PC-9 (cell line): ENCODE measurements around the gene MTHFSD. TPM values are rescaled to one million over a fixed set of nuclear protein-coding genes. Genes with fewer than 3 reads are reported as not detected.

ENCODE experiments used
- BruUV-seq: library from RNA; stranded (reverse); fragments of 400-500 nt; replicated peaks from 2 replicates; lab custom pipeline; 2021; lab: Mats Ljungman, UMichigan
- CTCF ChIA-PET: fragments of 300-600 bp; sonication (Branson Sonifier 250); formaldehyde crosslinking; loops from one replicate; lab custom pipeline; 2022; ENCODE audit warnings: antibody characterized with exemption; lab: Charles Lee
- POLR2A ChIA-PET: fragments of 300-600 bp; sonication (Branson Sonifier 250); formaldehyde crosslinking; loops from one replicate; lab custom pipeline; 2022; ENCODE audit warnings: antibody characterized with exemption; ENCODE audit not compliant: unreplicated experiment; lab: Charles Lee
- DNase-seq, 2 experiments: peaks; one replicate each; pipeline versions ENCODE4 v3.0.0 to v3.0.0-alpha.2; 2015 to 2022; ENCODE audit warnings: mixed read lengths in 1 of 2
- H2AFZ ChIP-seq: fragments of 200-600 bp; sonication (generic); 2 replicates; pipeline ENCODE4 v1.8.1; 2017; ENCODE audit warnings: antibody characterized with exemption
- H3F3A ChIP-seq: fragments of 200-600 bp; sonication (generic); 2 replicates; pipeline ENCODE4 v1.8.1; 2017; ENCODE audit warnings: antibody characterized with exemption, mild to moderate bottlenecking, low read depth; ENCODE audit not compliant: insufficient read depth
- H3K27ac ChIP-seq: fragments of 200-600 bp; sonication (generic); 2 replicates; pipeline ENCODE4 v1.6.1; 2016; ENCODE audit warnings: mixed run types
- H3K27me3 ChIP-seq: fragments of 200-600 bp; sonication (generic); 2 replicates; pipeline ENCODE4 v1.6.1; 2016; ENCODE audit warnings: low read depth, mixed run types; ENCODE audit not compliant: insufficient read depth
- H3K36me3 ChIP-seq: fragments of 200-600 bp; sonication (generic); 2 replicates; pipeline ENCODE4 v1.6.1; 2016; ENCODE audit warnings: low read depth, mixed run types
- H3K4me1 ChIP-seq: fragments of 200-600 bp; sonication (generic); replicated peaks from 2 replicates; pipeline ENCODE4 v1.6.1; 2016; ENCODE audit warnings: mixed run types; ENCODE audit not compliant: insufficient read depth
- H3K4me2 ChIP-seq: fragments of 200-600 bp; sonication (generic); 2 replicates; pipeline ENCODE4 v1.6.1; 2017; ENCODE audit warnings: mixed run types
- H3K4me3 ChIP-seq: fragments of 200-600 bp; sonication (generic); 2 replicates; pipeline ENCODE4 v1.6.1; 2016; ENCODE audit warnings: mixed run types
- H3K79me2 ChIP-seq: fragments of 200-600 bp; sonication (generic); 2 replicates; pipeline ENCODE4 v1.6.1; 2017; ENCODE audit warnings: low read depth, mixed run types
- H3K9me2 ChIP-seq: fragments of 200-600 bp; sonication (generic); 2 replicates; pipeline ENCODE4 v1.8.1; 2017; ENCODE audit warnings: mild to moderate bottlenecking; ENCODE audit not compliant: insufficient read depth
- H3K9me3 ChIP-seq: fragments of 200-600 bp; sonication (generic); 2 replicates; pipeline ENCODE4 v1.8.1; 2016; ENCODE audit warnings: low read depth; ENCODE audit not compliant: insufficient read depth
- H4K20me1 ChIP-seq: fragments of 200-600 bp; sonication (generic); 2 replicates; pipeline ENCODE4 v1.8.1; 2017; ENCODE audit not compliant: insufficient read depth
- EZH2 ChIP-seq: fragments of 200-600 bp; sonication (generic); IDR thresholded peaks from 2 replicates; pipeline ENCODE4 v1.8.0; 2017; ENCODE audit warnings: antibody characterized with exemption, low read depth
- intact Hi-C: fragments of 100-400 bp; cut with micrococcal nuclease; formaldehyde crosslinking; loops from one replicate; pipeline ENCODE4 v1.10.0; 2022; ENCODE audit not compliant: unreplicated experiment
- total RNA-seq: library from RNA; stranded (reverse); gene quantifications from 2 replicates; pipeline ENCODE4 v1.2.3, GENCODE V29; 2021
- TF ChIP-seq, protein P1 (sequence below): fragments of 200-600 bp; sonication (generic); conservative IDR thresholded peaks from 2 replicates; pipeline ENCODE4 v1.6.1; 2017; ENCODE audit warnings: mixed run types, antibody characterized with exemption, mild to moderate bottlenecking, moderate library complexity

The MTHFSD gene
- total RNA-seq, 1 experiment from 2014 or later: 25.7 TPM

DNA sequence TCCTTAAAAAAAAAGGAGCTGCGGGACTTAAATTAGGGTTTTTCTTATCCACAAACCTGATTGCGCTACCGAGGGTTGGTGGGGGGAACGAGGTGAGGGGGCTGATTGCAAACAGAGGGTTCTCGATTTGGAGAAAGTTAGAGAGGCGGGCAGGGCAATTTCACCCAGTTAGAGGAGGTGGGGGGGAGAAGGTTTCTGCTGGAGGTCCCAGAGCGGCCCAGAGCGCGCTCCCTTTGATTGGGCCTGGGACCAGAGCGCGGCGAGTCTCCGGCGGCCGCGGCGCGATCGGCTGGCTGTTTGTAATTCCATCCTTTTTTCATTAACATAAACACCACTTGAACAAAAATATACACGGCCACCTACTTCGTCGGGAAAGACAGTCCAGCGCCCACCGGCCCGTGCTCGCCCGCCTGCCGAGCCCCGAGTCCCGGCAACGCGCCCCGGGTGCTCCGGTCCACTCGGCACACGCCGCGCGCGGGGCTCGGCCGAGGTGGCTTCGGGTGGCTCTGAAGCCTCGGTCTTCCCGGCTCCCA is 58.0 kb downstream of the MTHFSD start:
- H3F3A ChIP-seq: no peaks in the 10 kb centered on the region
- H3K4me3 ChIP-seq: no peak overlapping the region
- H3K36me3 ChIP-seq: no peaks in the 10 kb centered on the region
- TF ChIP-seq, protein P1, sequence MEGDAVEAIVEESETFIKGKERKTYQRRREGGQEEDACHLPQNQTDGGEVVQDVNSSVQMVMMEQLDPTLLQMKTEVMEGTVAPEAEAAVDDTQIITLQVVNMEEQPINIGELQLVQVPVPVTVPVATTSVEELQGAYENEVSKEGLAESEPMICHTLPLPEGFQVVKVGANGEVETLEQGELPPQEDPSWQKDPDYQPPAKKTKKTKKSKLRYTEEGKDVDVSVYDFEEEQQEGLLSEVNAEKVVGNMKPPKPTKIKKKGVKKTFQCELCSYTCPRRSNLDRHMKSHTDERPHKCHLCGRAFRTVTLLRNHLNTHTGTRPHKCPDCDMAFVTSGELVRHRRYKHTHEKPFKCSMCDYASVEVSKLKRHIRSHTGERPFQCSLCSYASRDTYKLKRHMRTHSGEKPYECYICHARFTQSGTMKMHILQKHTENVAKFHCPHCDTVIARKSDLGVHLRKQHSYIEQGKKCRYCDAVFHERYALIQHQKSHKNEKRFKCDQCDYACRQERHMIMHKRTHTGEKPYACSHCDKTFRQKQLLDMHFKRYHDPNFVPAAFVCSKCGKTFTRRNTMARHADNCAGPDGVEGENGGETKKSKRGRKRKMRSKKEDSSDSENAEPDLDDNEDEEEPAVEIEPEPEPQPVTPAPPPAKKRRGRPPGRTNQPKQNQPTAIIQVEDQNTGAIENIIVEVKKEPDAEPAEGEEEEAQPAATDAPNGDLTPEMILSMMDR: no peak
- TF ChIP-seq EZH2: no peak
- H3K9me3 ChIP-seq: no peaks in the 10 kb centered on the region
- no peaks in the 10 kb centered on the region for H4K20me1 ChIP-seq
- no peak overlapping the region for H3K27ac ChIP-seq
- H3K27me3 ChIP-seq: peaks cover 88% of the 10 kb centered on the region
- DNase-seq: no peak
- H3K9me2 ChIP-seq: no peaks in the 10 kb centered on the region
- H3K79me2 ChIP-seq: no peaks in the 10 kb centered on the region
- no TSS peak for BruUV-seq
- intact Hi-C loops: no loop called here
- ChIA-PET CTCF (interaction anchor here (0.7 kb wide), 1 partner anchor 56 kb away, joined by 4 read pairs; no protein-coding TSS in a partner anchor), POLR2A (no interaction called here)
- H2AFZ ChIP-seq: no peak overlapping the region
- H3K4me1 ChIP-seq: no peaks in the 10 kb centered on the region
- H3K4me2 ChIP-seq: no peak overlapping the region

DNA sequence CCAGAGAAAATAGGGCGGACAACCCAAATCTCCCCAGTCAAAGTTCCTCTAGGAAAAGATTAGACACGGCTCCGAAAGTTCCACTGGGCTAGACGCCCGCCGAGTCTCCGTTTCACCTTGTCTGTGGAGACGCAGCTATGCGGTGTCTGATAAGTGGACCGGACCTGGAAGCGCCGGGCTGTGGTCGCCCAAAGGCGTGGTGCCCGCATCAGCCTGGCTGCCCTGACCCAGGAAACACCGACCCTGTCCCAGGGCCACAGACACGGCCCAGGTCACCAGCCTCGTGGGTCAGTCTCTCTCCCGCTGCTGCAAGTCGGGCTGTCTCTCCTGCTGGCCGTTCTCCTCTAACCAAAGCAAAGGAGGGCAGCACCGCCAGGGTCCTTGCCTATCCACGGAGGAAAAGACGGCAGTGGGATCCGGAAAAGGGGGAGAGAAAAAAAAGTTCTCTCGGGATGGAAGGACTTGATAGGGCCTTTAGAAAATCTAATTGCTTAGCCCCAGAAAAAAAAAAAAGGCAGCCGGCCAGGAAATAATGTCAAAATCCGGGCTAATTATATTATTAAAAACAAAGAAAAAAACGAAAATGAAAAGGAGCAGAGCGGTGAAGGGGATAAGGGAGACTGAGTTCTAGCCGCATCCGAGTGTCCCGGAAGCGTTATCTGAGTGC is 58.6 kb downstream of the MTHFSD start:
- no peak for DNase-seq
- Histone ChIP-seq H3K4me3 (no peak overlapping the region), H3K9me3 (no peaks in the 10 kb centered on the region), H3K27me3 (peaks cover 88% of the 10 kb centered on the region), H3K9me2 (no peaks in the 10 kb centered on the region), H3F3A (no peaks in the 10 kb centered on the region), H3K4me1 (no peaks in the 10 kb centered on the region), H2AFZ (no peak overlapping the region), H4K20me1 (no peaks in the 10 kb centered on the region), H3K27ac (no peak overlapping the region), H3K4me2 (no peak overlapping the region), H3K79me2 (no peaks in the 10 kb centered on the region), H3K36me3 (no peaks in the 10 kb centered on the region)
- no TSS peak for BruUV-seq
- POLR2A ChIA-PET: no interaction called here
- intact Hi-C loops: no loop called here
- CTCF ChIA-PET: interaction anchor here (0.7 kb wide), 1 partner anchor 56 kb away, joined by 4 read pairs; no protein-coding TSS in a partner anchor
- TF ChIP-seq EZH2: no peak
- TF ChIP-seq, protein P1: no peak

DNA sequence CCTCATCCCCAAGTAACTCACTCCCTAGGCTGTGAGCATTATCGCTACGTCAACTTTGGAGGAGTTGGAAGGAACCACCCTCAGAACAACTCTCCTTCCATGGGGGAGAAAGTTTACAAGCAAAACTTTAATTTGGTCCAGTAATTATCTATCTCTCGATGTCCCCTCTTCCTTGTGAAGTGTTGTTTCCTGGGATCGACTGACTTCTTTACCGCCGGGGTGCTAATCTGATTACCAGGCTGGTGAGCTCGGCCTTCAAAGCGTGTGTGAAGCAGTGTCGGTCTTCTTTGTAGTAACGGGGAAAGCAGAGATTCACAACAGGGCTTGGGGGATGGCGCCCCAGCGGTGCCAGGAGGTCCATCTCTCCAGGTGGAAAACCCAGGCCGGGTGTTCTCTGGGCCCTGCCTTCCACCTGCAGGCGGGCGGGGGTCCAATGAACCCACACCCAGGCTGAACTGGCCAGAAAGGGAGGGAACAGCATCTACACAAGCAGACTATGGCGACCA is 59.2 kb downstream of the MTHFSD start:
- Histone ChIP-seq H3K27me3 (peaks cover 88% of the 10 kb centered on the region), H3K36me3 (no peaks in the 10 kb centered on the region), H3K4me3 (no peak overlapping the region), H3K9me3 (no peaks in the 10 kb centered on the region), H3K4me1 (no peaks in the 10 kb centered on the region), H3K4me2 (no peak overlapping the region), H4K20me1 (no peaks in the 10 kb centered on the region), H3K79me2 (no peaks in the 10 kb centered on the region), H3F3A (no peaks in the 10 kb centered on the region), H2AFZ (no peak overlapping the region), H3K27ac (no peak overlapping the region), H3K9me2 (no peaks in the 10 kb centered on the region)
- BruUV-seq: no TSS peak
- no peak for TF ChIP-seq EZH2
- TF ChIP-seq, protein P1: no peak
- POLR2A ChIA-PET: no interaction called here
- intact Hi-C loops: no loop called here
- no peak for DNase-seq
- CTCF ChIA-PET: no interaction called here
